ENCODE measurements around the gene ATF3. TPM values are rescaled to one million over a fixed set of nuclear protein-coding genes. Genes with fewer than 3 reads are reported as not detected.

ATF3 gene
- total RNA-seq, 1 experiment from 2014 or later = 10.2 TPM

- CTCF ChIA-PET = no interaction called here
- H3K27ac ChIP-seq = no peak overlapping the region
- H3K79me2 ChIP-seq (ENCODE audit: low read depth) = no peaks in the 10 kb centered on the region
- TF ChIP-seq CTCF (conservative IDR thresholded peaks at IDR 0.05) (no peak), EZH2 (IDR thresholded peaks at IDR 0.05; ENCODE audit: low read depth) (no peak)
- H3K9me2 ChIP-seq (ENCODE audit: insufficient read depth) = no peaks in the 10 kb centered on the region
- H3K9me3 ChIP-seq (ENCODE audit: insufficient read depth, low read depth) = no peaks in the 10 kb centered on the region
- H3K4me3 ChIP-seq = no peak overlapping the region
- H3K4me2 ChIP-seq = no peak overlapping the region
- H3K36me3 ChIP-seq (ENCODE audit: low read depth) = no peaks in the 10 kb centered on the region
- BruUV-seq (replicated peaks) = no TSS peak
- H3F3A ChIP-seq (ENCODE audit: insufficient read depth, low read depth) = peaks cover 18% of the 10 kb centered on the region
- DNase-seq = no peak
- H3K4me1 ChIP-seq (replicated peaks; ENCODE audit: insufficient read depth) = peaks cover 35% of the 10 kb centered on the region
- intact Hi-C loops (cut with micrococcal nuclease; ENCODE audit: unreplicated experiment) = loop anchor here (5.0 kb wide), 1 partner anchor 212 kb away; no protein-coding TSS in a partner anchor
- no peaks in the 10 kb centered on the region for H4K20me1 ChIP-seq (ENCODE audit: insufficient read depth)
- POLR2A ChIA-PET (ENCODE audit: unreplicated experiment) = no interaction called here
- no peak overlapping the region for H2AFZ ChIP-seq
- no peaks in the 10 kb centered on the region for H3K27me3 ChIP-seq (ENCODE audit: insufficient read depth, low read depth)
Measured at GRCh38 chr1:212669600-212669999, 61.0 kb downstream of the ATF3 start.

GRCh38 chr1:212670301-212670700 is 61.7 kb downstream of the ATF3 start:
- intact Hi-C loops (cut with micrococcal nuclease; ENCODE audit: unreplicated experiment) = no loop called here
- no peaks in the 10 kb centered on the region for H3K9me3 ChIP-seq (ENCODE audit: insufficient read depth, low read depth)
- H3K4me1 ChIP-seq (replicated peaks; ENCODE audit: insufficient read depth) = peaks cover 35% of the 10 kb centered on the region
- DNase-seq = no peak
- no peak overlapping the region for H2AFZ ChIP-seq
- ChIA-PET POLR2A (ENCODE audit: unreplicated experiment) (interaction anchor here (0.7 kb wide), 1 partner anchor 62 kb away, joined by 6 read pairs; no protein-coding TSS in a partner anchor), CTCF (no interaction called here)
- no peaks in the 10 kb centered on the region for H3K27me3 ChIP-seq (ENCODE audit: insufficient read depth, low read depth)
- TF ChIP-seq CTCF (conservative IDR thresholded peaks at IDR 0.05) = no peak
- no peak for TF ChIP-seq EZH2 (IDR thresholded peaks at IDR 0.05; ENCODE audit: low read depth)
- no peaks in the 10 kb centered on the region for H3K36me3 ChIP-seq (ENCODE audit: low read depth)
- no peak overlapping the region for H3K4me3 ChIP-seq
- H3K27ac ChIP-seq = no peak overlapping the region
- H4K20me1 ChIP-seq (ENCODE audit: insufficient read depth) = no peaks in the 10 kb centered on the region
- no TSS peak for BruUV-seq (replicated peaks)
- no peak overlapping the region for H3K4me2 ChIP-seq
- H3K79me2 ChIP-seq (ENCODE audit: low read depth) = no peaks in the 10 kb centered on the region
- H3F3A ChIP-seq (ENCODE audit: insufficient read depth, low read depth) = peaks cover 18% of the 10 kb centered on the region; the same call in 1 of the 2 replicates
- no peaks in the 10 kb centered on the region for H3K9me2 ChIP-seq (ENCODE audit: insufficient read depth)

Other genes with a start within 250 kb of the ATF3 start
- 27.7 and 28.7 TPM in 2 replicates for gene PACC1, start 193.9 kb upstream of the ATF3 start, total RNA-seq (2021)
- gene NENF, start 175.8 kb upstream of the ATF3 start, total RNA-seq (2021) = 71.8 and 85.9 TPM in 2 replicates
- 0.50 and 1.3 TPM in 2 replicates for gene BATF3, start 91.1 kb downstream of the ATF3 start, total RNA-seq (2021)
- gene NSL1, start 183.0 kb downstream of the ATF3 start, total RNA-seq (2021) = 28.9 and 32.4 TPM in 2 replicates
- 10.2 and 12.3 TPM in 2 replicates for gene TATDN3, start 183.1 kb downstream of the ATF3 start, total RNA-seq (2021)
- gene SPATA45, start 238.9 kb downstream of the ATF3 start, total RNA-seq (2021) = not detected in 2 replicates
- 5.5 and 13.1 TPM in 2 replicates for gene FLVCR1, start 249.5 kb downstream of the ATF3 start, total RNA-seq (2021)